ENCODE data around the gene UBE2U.

DNA sequence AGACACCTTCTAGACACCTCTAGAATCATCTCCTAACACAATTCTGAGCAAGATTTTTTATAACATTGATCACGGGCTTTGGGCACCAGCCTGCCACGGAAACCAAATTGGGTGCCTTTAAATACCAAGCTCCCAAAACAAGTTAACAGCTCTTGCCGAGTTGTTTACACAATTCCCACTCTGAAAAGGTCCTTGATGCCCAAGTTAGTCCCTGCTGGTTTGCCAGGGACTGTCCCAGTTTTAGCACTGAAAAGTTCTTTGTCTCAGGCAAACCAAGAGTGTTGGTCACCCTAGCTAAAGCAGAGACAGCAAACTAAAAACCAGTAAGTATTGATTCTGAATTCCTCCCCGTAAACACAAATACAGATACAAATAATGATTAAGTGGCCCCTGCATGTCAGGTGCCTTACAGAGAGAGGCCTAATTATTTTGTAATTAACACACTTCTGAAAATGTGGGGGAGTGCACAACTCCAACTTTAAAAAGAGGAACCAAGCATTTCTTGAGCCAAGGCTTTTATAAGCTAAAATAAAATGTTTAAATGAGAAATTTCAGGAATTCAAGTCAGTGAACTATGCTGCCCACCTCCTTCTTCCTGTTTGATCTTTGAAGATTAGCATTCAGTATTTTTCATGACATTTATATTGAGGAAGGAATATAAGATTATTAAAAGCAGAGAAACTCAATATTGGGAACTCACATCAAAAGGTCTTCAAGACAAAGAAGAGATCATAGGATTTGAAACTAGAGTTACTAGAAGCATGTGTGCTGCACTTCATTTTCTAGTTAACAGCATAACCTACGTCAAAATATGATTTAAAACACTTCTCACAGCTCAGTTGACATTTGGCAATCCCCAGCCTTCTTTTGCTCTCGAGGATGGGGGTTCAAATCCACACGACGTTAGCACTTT is 9.0 kb upstream of the UBE2U start:
- TF ChIP-seq POLR2A (IDR thresholded peaks at IDR 0.05): no peak
- TF ChIP-seq CTCF (IDR thresholded peaks at IDR 0.05): no peak

Data from right lobe of liver (tissue), 4 donors.